ENCODE measurements around the gene MYO15A. TPM values are rescaled to one million over a fixed set of nuclear protein-coding genes. Genes with fewer than 3 reads are reported as not detected.

MYO15A gene
- total RNA-seq, 1 experiment from 2014 or later = 0.26 TPM

DNA sequence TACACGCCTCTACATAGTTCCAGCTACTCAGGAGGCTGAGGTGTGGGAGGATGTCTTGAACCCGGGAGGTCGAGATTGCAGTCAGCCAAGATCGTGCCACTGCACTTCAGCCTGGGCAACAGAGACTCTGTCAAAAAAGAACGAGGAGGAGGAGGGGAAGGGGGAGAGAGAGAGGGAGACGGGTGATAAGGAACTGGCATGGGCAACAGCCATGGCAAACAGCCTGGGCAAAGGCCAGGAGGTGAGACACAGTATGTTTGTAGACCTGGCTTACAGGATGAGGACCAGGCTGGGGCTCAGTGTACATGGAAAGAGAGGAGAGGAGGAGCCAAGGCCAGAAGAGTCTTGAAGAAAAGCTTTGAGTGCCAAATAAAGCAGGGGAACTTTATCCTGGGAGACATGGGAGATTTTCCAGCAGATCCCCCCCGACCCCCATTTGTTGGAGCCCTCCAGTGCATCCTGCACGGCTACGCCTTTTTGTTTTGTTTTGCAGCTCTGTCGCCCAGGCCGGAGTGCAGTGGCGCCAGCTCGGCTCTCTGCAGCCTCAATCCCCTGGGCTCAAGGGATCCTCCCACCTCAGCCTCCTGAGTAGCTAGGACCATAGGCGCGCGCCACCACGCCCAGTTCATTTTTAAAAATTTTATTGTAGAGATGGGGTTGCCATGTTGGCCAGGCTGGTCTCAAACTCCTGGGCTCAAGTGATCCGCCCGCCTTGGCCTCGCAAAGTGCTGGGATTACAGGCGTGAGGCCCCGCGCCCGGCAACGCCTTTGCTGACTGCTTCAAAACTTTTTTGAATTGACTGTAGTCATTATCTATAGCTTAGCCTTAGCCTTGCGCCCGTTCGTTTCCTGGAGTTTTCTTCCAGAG, 73.8 kb downstream of the MYO15A start:
- Histone ChIP-seq H3K27ac (ENCODE audit: low read length) (peak overlapping the region; percentile 92), H3K9me3 (ENCODE audit: low read length) (no peaks in the 10 kb centered on the region), H3K4me2 (ENCODE audit: low read length) (peak overlapping the region; percentile 94), H3K4me1 (ENCODE audit: insufficient read depth, low read length) (peaks cover 31% of the 10 kb centered on the region), H3K36me3 (ENCODE audit: low read depth, low read length) (no peaks in the 10 kb centered on the region), H3F3A (ENCODE audit: low read length, unreplicated experiment) (no peaks in the 10 kb centered on the region), H3K79me2 (ENCODE audit: low read length) (peaks cover 40% of the 10 kb centered on the region), H3K27me3 (ENCODE audit: low read length) (no peaks in the 10 kb centered on the region), H4K20me1 (ENCODE audit: low read length) (peaks cover 31% of the 10 kb centered on the region), H2AFZ (ENCODE audit: low read length) (peak overlapping the region; percentile 95), H3K9ac (ENCODE audit: low read length) (peak overlapping the region; percentile 95), H3K4me3 (ENCODE audit: low read length) (peak overlapping the region; percentile 95), H3K9me2 (replicated peaks; ENCODE audit: low read length) (no peaks in the 10 kb centered on the region)
- ATAC-seq = no peak; the same call in 1 of the 2 replicates
- DNase-seq = no peak
- TF ChIP-seq, protein P1, sequence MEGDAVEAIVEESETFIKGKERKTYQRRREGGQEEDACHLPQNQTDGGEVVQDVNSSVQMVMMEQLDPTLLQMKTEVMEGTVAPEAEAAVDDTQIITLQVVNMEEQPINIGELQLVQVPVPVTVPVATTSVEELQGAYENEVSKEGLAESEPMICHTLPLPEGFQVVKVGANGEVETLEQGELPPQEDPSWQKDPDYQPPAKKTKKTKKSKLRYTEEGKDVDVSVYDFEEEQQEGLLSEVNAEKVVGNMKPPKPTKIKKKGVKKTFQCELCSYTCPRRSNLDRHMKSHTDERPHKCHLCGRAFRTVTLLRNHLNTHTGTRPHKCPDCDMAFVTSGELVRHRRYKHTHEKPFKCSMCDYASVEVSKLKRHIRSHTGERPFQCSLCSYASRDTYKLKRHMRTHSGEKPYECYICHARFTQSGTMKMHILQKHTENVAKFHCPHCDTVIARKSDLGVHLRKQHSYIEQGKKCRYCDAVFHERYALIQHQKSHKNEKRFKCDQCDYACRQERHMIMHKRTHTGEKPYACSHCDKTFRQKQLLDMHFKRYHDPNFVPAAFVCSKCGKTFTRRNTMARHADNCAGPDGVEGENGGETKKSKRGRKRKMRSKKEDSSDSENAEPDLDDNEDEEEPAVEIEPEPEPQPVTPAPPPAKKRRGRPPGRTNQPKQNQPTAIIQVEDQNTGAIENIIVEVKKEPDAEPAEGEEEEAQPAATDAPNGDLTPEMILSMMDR (conservative IDR thresholded peaks at IDR 0.05; ENCODE audit: low read depth, low read length) = no peak
- TF ChIP-seq EZH2phosphoT487 (IDR thresholded peaks at IDR 0.05; ENCODE audit: borderline replicate concordance, low read length) = no peak
- TF ChIP-seq EZH2 (IDR thresholded peaks at IDR 0.05; ENCODE audit: low read length, unreplicated experiment) = no peak
- CTCF ChIA-PET = no interaction called here
- POLR2A ChIA-PET (ENCODE audit: unreplicated experiment) = interaction anchor here (0.6 to 0.9 kb wide), 2 partner anchors 43 to 800 kb away, joined by 3 to 4 read pairs; no protein-coding TSS in a partner anchor
- intact Hi-C loops (cut with micrococcal nuclease) = no loop called here
- TSS peak; percentile 83 for BruUV-seq (replicated peaks)

DNA sequence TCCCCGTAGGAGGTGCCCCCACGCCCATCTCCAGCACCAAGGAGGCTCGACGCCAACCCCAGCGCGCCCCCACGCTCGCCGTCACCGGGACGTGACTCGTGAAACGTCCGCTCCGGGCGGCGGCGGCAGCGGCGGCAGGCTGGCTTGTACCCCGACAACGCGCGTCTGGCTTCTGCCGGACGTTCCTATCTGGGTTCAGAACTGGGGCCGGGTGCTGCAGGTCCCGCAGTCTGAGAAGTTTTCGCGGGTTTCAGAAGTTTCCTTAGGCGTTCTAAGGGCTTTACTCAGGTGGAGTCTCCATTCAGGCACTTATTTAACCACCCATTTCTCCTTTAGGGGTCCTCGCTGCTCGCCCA, 74.4 kb downstream of the MYO15A start:
- H3K9me3 ChIP-seq (ENCODE audit: low read length) = no peaks in the 10 kb centered on the region
- H3K4me3 ChIP-seq (ENCODE audit: low read length) = peak overlapping the region; percentile 95
- POLR2A ChIA-PET (ENCODE audit: unreplicated experiment) = no interaction called here
- H3F3A ChIP-seq (ENCODE audit: low read length, unreplicated experiment) = no peaks in the 10 kb centered on the region
- no peak for TF ChIP-seq EZH2phosphoT487 (IDR thresholded peaks at IDR 0.05; ENCODE audit: borderline replicate concordance, low read length)
- TF ChIP-seq, protein P1 (conservative IDR thresholded peaks at IDR 0.05; ENCODE audit: low read depth, low read length) = no peak
- no peaks in the 10 kb centered on the region for H3K9me2 ChIP-seq (replicated peaks; ENCODE audit: low read length)
- peaks cover 37% of the 10 kb centered on the region for H4K20me1 ChIP-seq (ENCODE audit: low read length)
- H3K27me3 ChIP-seq (ENCODE audit: low read length) = no peaks in the 10 kb centered on the region
- DNase-seq = peak; percentile 80
- intact Hi-C loops (cut with micrococcal nuclease) = loop anchor here (1.0 kb wide), 1 partner anchor 42 kb away; no protein-coding TSS in a partner anchor
- H3K36me3 ChIP-seq (ENCODE audit: low read depth, low read length) = peaks cover under 1% of the 10 kb centered on the region; the same call in 1 of the 2 replicates
- H3K79me2 ChIP-seq (ENCODE audit: low read length) = peaks cover 46% of the 10 kb centered on the region
- ATAC-seq = peak; percentile 46
- no TSS peak for BruUV-seq (replicated peaks)
- peak overlapping the region; percentile 95 for H2AFZ ChIP-seq (ENCODE audit: low read length)
- peak overlapping the region; percentile 94 for H3K4me2 ChIP-seq (ENCODE audit: low read length)
- CTCF ChIA-PET = no interaction called here
- peak overlapping the region; percentile 92 for H3K27ac ChIP-seq (ENCODE audit: low read length)
- peak overlapping the region; percentile 95 for H3K9ac ChIP-seq (ENCODE audit: low read length)
- peaks cover 37% of the 10 kb centered on the region for H3K4me1 ChIP-seq (ENCODE audit: insufficient read depth, low read length)

Data from PC-3 (cell line).